ENCODE results near the gene NEK8. TPM values are rescaled to one million over a fixed set of nuclear protein-coding genes. Genes with fewer than 3 reads are reported as not detected.

The NEK8 gene
- total RNA-seq, 2 experiments from 2014 or later, result 4.8 to 5.6 TPM

Other genes with a start within 250 kb of the NEK8 start
- not detected for gene FOXN1, start 222.4 kb upstream of the NEK8 start, total RNA-seq
- gene UNC119, start 176.2 kb upstream of the NEK8 start, total RNA-seq, result 10 to 100 TPM; 31.5 to 34.3 TPM
- 10 to 100 TPM; 41.5 to 42.5 TPM for gene PIGS, start 157.3 kb upstream of the NEK8 start, total RNA-seq
- gene ALDOC, start 151.9 kb upstream of the NEK8 start, total RNA-seq, result 10 to 100 TPM; 85.6 to 85.8 TPM
- gene SPAG5, start 129.8 kb upstream of the NEK8 start, total RNA-seq, result 100 to 1,000 TPM; 111 to 122 TPM
- gene RSKR, start 114.6 kb upstream of the NEK8 start, total RNA-seq, result 10 to 100 TPM; 14.3 to 17.8 TPM
- 100 to 1,000 TPM; 174 to 180 TPM for gene BLTP2, start 83.6 kb upstream of the NEK8 start, total RNA-seq
- gene SDF2, start 66.9 kb upstream of the NEK8 start, total RNA-seq, result 10 to 100 TPM; 36.8 to 37.2 TPM
- gene SUPT6H, start 66.6 kb upstream of the NEK8 start, total RNA-seq, result 10 to 100 TPM; 77.0 to 77.9 TPM
- gene PROCA1, start 16.9 kb upstream of the NEK8 start, total RNA-seq, result 1 to 10 TPM; 3.1 to 3.9 TPM
- 1 to 10 TPM; 7.6 to 8.2 TPM for gene RAB34, start 10.9 kb upstream of the NEK8 start, total RNA-seq
- 1,000 to 10,000 TPM; 2,447 to 2,533 TPM for gene RPL23A, start 8.8 kb upstream of the NEK8 start, total RNA-seq
- gene TLCD1, start 2.6 kb upstream of the NEK8 start, total RNA-seq, result 10 to 100 TPM; 15.5 to 17.8 TPM
- 100 to 1,000 TPM; 219 to 221 TPM for gene TRAF4, start 15.2 kb downstream of the NEK8 start, total RNA-seq
- gene FAM222B, start 114.0 kb downstream of the NEK8 start, total RNA-seq, result 10 to 100 TPM; 13.9 to 14.2 TPM
- 10 to 100 TPM; 77.6 to 80.4 TPM for gene ERAL1, start 126.2 kb downstream of the NEK8 start, total RNA-seq
- gene FLOT2, start 168.9 kb downstream of the NEK8 start, total RNA-seq, result 10 to 100 TPM; 56.2 to 65.2 TPM
- 10 to 100 TPM; 31.8 to 34.1 TPM for gene DHRS13, start 174.3 kb downstream of the NEK8 start, total RNA-seq
- 10 to 100 TPM; 41.4 to 45.7 TPM for gene PHF12, start 222.7 kb downstream of the NEK8 start, total RNA-seq

Data from activated naive CD8-positive, alpha-beta T cell treated with anti-CD3 and anti-CD28 coated beads for 36 hours (primary cell).